DMS 273 (cell line): ENCODE measurements around the gene ENKUR.

ENCODE experiments used
- DNase-seq: peaks from one replicate; lab custom pipeline; 2025; ENCODE audit not compliant: unreplicated experiment; lab: John Stamatoyannopoulos, UW

The ENKUR gene

DNA sequence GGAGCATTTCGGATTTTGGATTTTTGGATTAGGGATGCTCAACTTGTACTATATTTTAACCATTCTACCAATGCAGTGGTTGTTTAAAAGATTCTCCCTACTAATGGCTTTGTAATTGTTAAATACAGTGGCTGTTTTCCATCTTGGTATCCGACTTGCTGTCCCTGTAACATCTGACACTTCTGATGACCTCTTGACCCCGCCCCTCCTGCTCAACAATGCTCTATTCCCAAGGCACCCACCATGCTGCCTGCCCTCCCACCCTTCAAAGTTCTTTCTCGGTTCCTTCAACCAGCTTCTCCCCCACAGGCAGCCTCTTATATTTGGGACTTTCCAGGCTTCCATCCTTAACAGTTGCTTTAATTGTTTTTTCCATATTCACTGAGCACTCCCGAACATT lies 65.5 kb downstream of the ENKUR start:
- DNase-seq: no peak

DNA sequence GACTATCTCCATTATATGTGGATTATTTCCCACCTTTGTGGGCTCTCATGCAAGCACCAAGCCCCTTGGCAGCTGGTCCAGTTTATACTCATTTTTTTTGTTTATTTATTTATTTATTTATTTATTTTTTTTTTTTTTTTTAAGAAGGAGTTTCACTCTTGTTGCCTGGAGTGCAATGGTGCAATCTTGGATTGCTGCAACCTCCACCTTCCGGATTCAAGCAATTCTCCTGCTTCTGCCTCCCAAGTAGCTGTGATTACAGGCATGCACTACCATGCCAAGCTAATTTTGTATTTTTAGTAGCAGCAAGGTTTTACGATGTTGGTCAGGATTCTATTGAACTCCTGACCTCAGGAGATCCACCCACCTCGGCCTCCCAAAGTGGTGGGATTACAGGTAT lies 66.3 kb downstream of the ENKUR start:
- no peak for DNase-seq

- DNase-seq: no peak
Observed at GRCh38 chr10:24947304-24948097, 68.5 kb downstream of the ENKUR start.

DNA sequence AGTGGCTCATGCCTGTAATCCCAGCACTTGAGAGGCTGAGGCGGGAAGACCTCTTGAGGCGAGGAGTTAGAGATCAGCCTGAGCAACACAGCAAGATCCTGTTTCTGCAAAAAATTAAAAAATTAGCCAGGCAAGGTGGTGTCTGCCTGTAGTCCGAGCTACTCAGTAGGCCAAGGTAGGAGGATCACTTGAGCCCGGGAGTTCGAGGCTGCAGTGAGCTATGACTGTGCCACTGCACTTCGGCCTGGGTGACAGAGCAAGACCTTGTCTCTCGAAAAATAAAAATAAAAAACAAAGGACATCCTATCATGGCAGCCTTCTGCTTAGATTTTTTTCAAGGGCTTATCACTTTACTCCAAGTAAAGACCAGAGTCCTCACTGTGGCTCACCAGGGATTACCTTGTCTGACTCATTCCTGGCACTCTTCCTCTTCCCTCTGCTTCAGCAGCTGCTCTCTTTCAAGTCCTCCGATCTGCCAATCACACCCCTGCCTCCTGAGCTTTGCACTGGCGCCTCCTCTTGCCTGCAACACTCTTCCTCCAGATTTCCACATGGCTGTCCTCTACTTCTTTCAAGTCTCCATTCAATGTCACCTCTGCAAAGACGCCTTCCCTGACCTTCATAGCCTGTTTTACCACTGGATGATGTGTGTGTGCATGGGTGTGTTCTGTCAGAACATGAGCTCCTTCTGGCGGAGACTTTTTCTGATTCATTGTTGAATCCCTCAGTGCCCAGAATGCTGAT lies 71.3 kb downstream of the ENKUR start:
- DNase-seq: peak; percentile 66

GRCh38 chr10:24938525-24938924 lies 77.4 kb downstream of the ENKUR start:
- no peak for DNase-seq

DNA sequence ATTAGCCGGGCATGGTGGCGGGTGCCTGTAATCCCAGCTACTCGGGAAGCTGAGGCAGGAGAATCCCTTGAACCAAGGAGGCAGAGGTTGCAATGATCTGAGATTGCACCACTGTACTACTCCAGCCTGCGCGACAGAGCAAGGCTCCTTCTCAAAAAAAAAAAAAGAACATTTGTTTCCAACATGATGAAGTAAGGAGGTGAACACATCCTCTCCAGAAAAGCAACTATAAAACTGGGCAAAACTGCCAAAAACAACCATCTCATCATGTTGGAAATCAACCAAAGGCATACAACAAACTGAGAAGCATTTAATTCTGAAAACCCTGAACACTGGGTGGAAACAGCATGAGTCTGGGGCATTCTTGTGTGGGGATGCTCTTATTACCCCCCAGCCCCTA lies 77.9 kb downstream of the ENKUR start:
- no peak for DNase-seq

DNA sequence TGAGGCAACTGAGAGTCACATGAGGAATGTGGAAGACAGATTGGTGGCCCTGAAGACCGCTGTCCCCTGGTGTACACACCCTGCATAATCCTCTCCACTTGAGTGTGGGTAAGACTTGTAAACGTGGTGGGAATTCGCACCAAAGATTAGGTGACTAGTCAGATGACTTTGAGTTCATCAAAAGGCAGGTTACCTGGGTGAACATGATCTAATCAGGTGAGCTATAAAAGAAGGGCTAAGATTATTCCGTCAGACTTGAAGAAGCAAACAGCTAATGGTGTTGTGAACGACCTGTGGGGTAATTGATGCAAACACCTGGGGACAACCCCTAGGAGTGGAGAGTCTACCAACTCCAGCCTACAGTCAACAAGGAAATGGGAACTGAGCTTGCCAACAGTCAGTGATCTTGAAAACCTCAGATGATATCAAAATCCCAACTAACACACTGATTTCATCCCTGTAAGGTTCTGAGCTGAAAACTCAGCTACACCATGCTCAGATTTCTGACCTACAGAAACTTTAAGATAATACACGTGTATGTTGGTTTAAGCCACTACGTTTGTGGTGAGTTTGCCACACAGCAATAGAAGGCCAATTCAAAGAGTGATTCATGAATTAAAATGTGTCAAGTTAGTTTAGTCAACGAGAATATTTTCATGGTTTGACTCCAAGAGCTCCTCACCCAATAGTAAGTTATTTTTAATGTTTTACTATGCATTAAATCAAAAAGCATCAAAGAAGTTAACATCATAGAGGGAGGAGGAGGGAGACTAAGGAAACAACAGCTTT lies 80.3 kb downstream of the ENKUR start:
- DNase-seq: no peak
